Measurements from ENCODE around the gene TMEM141. TPM values are rescaled to one million over a fixed set of nuclear protein-coding genes. Genes with fewer than 3 reads are reported as not detected.
A peak's percentile ranks its signal among the peaks of the same experiment; 100 is the strongest.
"Not testable (repeated sequence)": the region's sequence is repeated elsewhere in the genome, so short reads cannot be mapped to it uniquely, and the experiment has no call there.

TMEM141 gene
- total RNA-seq, 4 donors from 2014 or later, result 71.1 to 148 (median 115) TPM

GRCh38 chr9:136784249-136784996 is 6.7 kb upstream of the TMEM141 start:
- Histone ChIP-seq H3K9me3 (no peaks in the 10 kb centered on the region), H3K36me3 (no peaks in the 10 kb centered on the region), H3K4me3 (no peak overlapping the region), H3K27me3 (no peaks in the 10 kb centered on the region), H3K4me1 (peaks cover 8% of the 10 kb centered on the region), H3K27ac (no peak overlapping the region)
- no peak for DNase-seq (ENCODE audit: low spot score in 2 of 2)
- TF ChIP-seq CTCF (IDR thresholded peaks at IDR 0.05) (peak in 1 of 2 donors; percentile 62), POLR2A (IDR thresholded peaks at IDR 0.05) (no peak)
- WGBS, result 36% methylated on average over 9 of the region's 9 CpGs

GRCh38 chr9:136784997-136785361 is 6.2 kb upstream of the TMEM141 start:
- Histone ChIP-seq H3K4me3 (no peak overlapping the region), H3K4me1 (peaks cover 9% of the 10 kb centered on the region), H3K27me3 (no peaks in the 10 kb centered on the region), H3K27ac (no peak overlapping the region), H3K36me3 (no peaks in the 10 kb centered on the region), H3K9me3 (no peaks in the 10 kb centered on the region)
- no peak for DNase-seq (ENCODE audit: low spot score in 2 of 2)
- TF ChIP-seq POLR2A (IDR thresholded peaks at IDR 0.05) (no peak), CTCF (IDR thresholded peaks at IDR 0.05) (no peak), EP300 (IDR thresholded peaks at IDR 0.05) (no peak), POLR2AphosphoS5 (IDR thresholded peaks at IDR 0.05) (no peak)
- WGBS, result 76% methylated on average over 6 of the region's 6 CpGs

GRCh38 chr9:136785565-136786355 is 5.4 kb upstream of the TMEM141 start:
- WGBS, result 84% methylated on average over 17 of the region's 23 CpGs
- DNase-seq (ENCODE audit: low spot score in 2 of 2), result not testable (repeated sequence)

GRCh38 chr9:136786451-136786850 is 4.7 kb upstream of the TMEM141 start:
- Histone ChIP-seq H3K36me3 (no peaks in the 10 kb centered on the region), H3K9me3 (no peaks in the 10 kb centered on the region), H3K27me3 (no peaks in the 10 kb centered on the region), H3K4me1 (peaks cover 18% of the 10 kb centered on the region), H3K4me3 (no peak overlapping the region), H3K27ac (no peak overlapping the region)
- no peak for DNase-seq (ENCODE audit: low spot score in 2 of 2)
- TF ChIP-seq EP300 (IDR thresholded peaks at IDR 0.05) (no peak), POLR2A (IDR thresholded peaks at IDR 0.05) (no peak), CTCF (IDR thresholded peaks at IDR 0.05) (no peak), POLR2AphosphoS5 (IDR thresholded peaks at IDR 0.05) (no peak)
- WGBS, result 63% methylated on average over 10 of the region's 10 CpGs

More at GRCh38 chr9:136785565-136786355, 5.4 kb upstream of the TMEM141 start:
- H3K27me3 ChIP-seq, H3K36me3 ChIP-seq, H3K27ac ChIP-seq, H3K9me3 ChIP-seq, H3K4me3 ChIP-seq: not testable (repeated sequence)
- H3K4me1 ChIP-seq, result peaks cover 15% of the 10 kb centered on the region

- 36% methylated on average over 4 of the region's 4 CpGs for WGBS
- not testable (repeated sequence) for H3K9me3 ChIP-seq
These were observed 4.2 kb upstream of the TMEM141 start for GRCh38 chr9:136786983-136787382.

GRCh38 chr9:136787690-136788400 is 3.3 kb upstream of the TMEM141 start:
- Histone ChIP-seq H3K27ac (no peak overlapping the region), H3K27me3 (no peaks in the 10 kb centered on the region), H3K4me1 (peaks cover 32% of the 10 kb centered on the region), H3K4me3 (no peak overlapping the region), H3K36me3 (no peaks in the 10 kb centered on the region), H3K9me3 (no peaks in the 10 kb centered on the region)
- DNase-seq (ENCODE audit: low spot score in 2 of 2), result no peak
- WGBS, result 20% methylated on average over 17 of the region's 21 CpGs
- no peak for TF ChIP-seq EP300 (IDR thresholded peaks at IDR 0.05)
- TF ChIP-seq CTCF (IDR thresholded peaks at IDR 0.05), result peak; percentile 70 to 89
- no peak for TF ChIP-seq POLR2AphosphoS5 (IDR thresholded peaks at IDR 0.05)

More at GRCh38 chr9:136786983-136787382, 4.2 kb upstream of the TMEM141 start:
- not testable (repeated sequence) for H3K36me3 ChIP-seq; H3K27me3 ChIP-seq; H3K4me3 ChIP-seq; DNase-seq (ENCODE audit: low spot score in 2 of 2); H3K27ac ChIP-seq
- H3K4me1 ChIP-seq, result peaks cover 23% of the 10 kb centered on the region

- H3K27ac ChIP-seq; H3K9me3 ChIP-seq; DNase-seq (ENCODE audit: low spot score in 2 of 2); H3K27me3 ChIP-seq; H3K4me3 ChIP-seq; H3K36me3 ChIP-seq: not testable (repeated sequence)
- 80% methylated on average over 27 of the region's 27 CpGs for WGBS
- peaks cover 32% of the 10 kb centered on the region for H3K4me1 ChIP-seq
These were observed 2.3 kb upstream of the TMEM141 start for GRCh38 chr9:136788644-136789522.

Measured in suprapubic skin (tissue), 4 donors.